ENCODE data around the gene MPRIP. TPM values are rescaled to one million over a fixed set of nuclear protein-coding genes. Genes with fewer than 3 reads are reported as not detected.

The MPRIP gene
- total and polyA plus RNA-seq, 4 donors: 121 to 342 (median 175) TPM

GRCh38 chr17:17119533-17119932, 77.3 kb downstream of the MPRIP start:
- Histone ChIP-seq H3K27me3 (ENCODE audit: control insufficient read depth in 3 of 3, insufficient read depth in 3 of 3, low read length in 2 of 3) (no peaks in the 10 kb centered on the region), H3K4me1 (ENCODE audit: control insufficient read depth in 5 of 5, insufficient read depth in 5 of 5, low read length in 5 of 5) (peaks cover 36 to 52% (median 49%) of the 10 kb centered on the region in 5 donors), H3K4me3 (no peak overlapping the region), H3K9ac (ENCODE audit: insufficient read depth in 1 of 2, low read length in 2 of 2) (no peak overlapping the region), H3K9me3 (ENCODE audit: control insufficient read depth in 4 of 4, insufficient read depth in 3 of 4, low read length in 3 of 4) (no peaks in the 10 kb centered on the region), H3K27ac (ENCODE audit: low read depth in 1 of 2, low read length in 1 of 2) (peak overlapping the region; percentile 34 to 36), H3K36me3 (ENCODE audit: control insufficient read depth in 4 of 4, insufficient read depth in 4 of 4, low read length in 4 of 4) (peaks cover 0 to under 1% (median 0%) of the 10 kb centered on the region in 4 donors)
- TF ChIP-seq CTCF (IDR thresholded peaks at IDR 0.05; ENCODE audit: control extremely low read depth, extremely low read depth): no peak
- peak in 1 of 3 donors; percentile 42 for DNase-seq
- 44 to 49% methylated on average over 5 of the region's 5 CpGs for WGBS, 2 donors
- peak; percentile 22 for ATAC-seq (ENCODE audit: insufficient read depth, low FRiP score)

GRCh38 chr17:17120294-17120693, 78.0 kb downstream of the MPRIP start:
- Histone ChIP-seq H3K27ac (ENCODE audit: low read depth in 1 of 2, low read length in 1 of 2) (peak overlapping the region in 1 of 2 donors; percentile 73), H3K9me3 (ENCODE audit: control insufficient read depth in 4 of 4, insufficient read depth in 3 of 4, low read length in 3 of 4) (no peaks in the 10 kb centered on the region), H3K4me1 (ENCODE audit: control insufficient read depth in 5 of 5, insufficient read depth in 5 of 5, low read length in 5 of 5) (peaks cover 28 to 49% (median 45%) of the 10 kb centered on the region in 5 donors), H3K27me3 (ENCODE audit: control insufficient read depth in 3 of 3, insufficient read depth in 3 of 3, low read length in 2 of 3) (no peaks in the 10 kb centered on the region), H3K9ac (ENCODE audit: insufficient read depth in 1 of 2, low read length in 2 of 2) (no peak overlapping the region), H3K4me3 (no peak overlapping the region), H3K36me3 (ENCODE audit: control insufficient read depth in 4 of 4, insufficient read depth in 4 of 4, low read length in 4 of 4) (peaks cover 0 to 5% (median 0%) of the 10 kb centered on the region in 4 donors)
- ATAC-seq (ENCODE audit: insufficient read depth, low FRiP score): no peak
- WGBS, 2 donors: 53 to 84% methylated on average over 4 of the region's 4 CpGs
- peak in 1 of 3 donors; percentile 14 for DNase-seq
- no peak for TF ChIP-seq CTCF (IDR thresholded peaks at IDR 0.05; ENCODE audit: control extremely low read depth, extremely low read depth)

- peaks cover 25 to 49% (median 45%) of the 10 kb centered on the region in 5 donors for H3K4me1 ChIP-seq (ENCODE audit: control insufficient read depth in 5 of 5, insufficient read depth in 5 of 5, low read length in 5 of 5)
- H3K27me3 ChIP-seq (ENCODE audit: control insufficient read depth in 3 of 3, insufficient read depth in 3 of 3, low read length in 2 of 3): no peaks in the 10 kb centered on the region
- no peak for TF ChIP-seq CTCF (IDR thresholded peaks at IDR 0.05; ENCODE audit: control extremely low read depth, extremely low read depth)
- H3K9me3 ChIP-seq (ENCODE audit: control insufficient read depth in 4 of 4, insufficient read depth in 3 of 4, low read length in 3 of 4): no peaks in the 10 kb centered on the region
- DNase-seq (peak; percentile 81 to 94 (median 89)), ATAC-seq (ENCODE audit: insufficient read depth, low FRiP score) (no peak)
- peaks cover 0 to 5% (median 0%) of the 10 kb centered on the region in 4 donors for H3K36me3 ChIP-seq (ENCODE audit: control insufficient read depth in 4 of 4, insufficient read depth in 4 of 4, low read length in 4 of 4)
- WGBS, 2 donors: 44 to 66% methylated on average over 3 of the region's 3 CpGs
- peak overlapping the region in 1 of 2 donors; percentile 73 for H3K27ac ChIP-seq (ENCODE audit: low read depth in 1 of 2, low read length in 1 of 2)
- H3K4me3 ChIP-seq: no peak overlapping the region
- H3K9ac ChIP-seq (ENCODE audit: insufficient read depth in 1 of 2, low read length in 2 of 2): peak overlapping the region in 1 of 2 donors; percentile 8
Observed at GRCh38 chr17:17120701-17121100, 78.4 kb downstream of the MPRIP start.

- Histone ChIP-seq H3K4me1 (ENCODE audit: control insufficient read depth in 5 of 5, insufficient read depth in 5 of 5, low read length in 5 of 5) (peaks cover 24 to 47% (median 45%) of the 10 kb centered on the region in 5 donors), H3K4me3 (no peak overlapping the region), H3K36me3 (ENCODE audit: control insufficient read depth in 4 of 4, insufficient read depth in 4 of 4, low read length in 4 of 4) (peaks cover 0 to 5% (median 0%) of the 10 kb centered on the region in 4 donors), H3K9ac (ENCODE audit: insufficient read depth in 1 of 2, low read length in 2 of 2) (peak overlapping the region in 1 of 2 donors; percentile 8), H3K27me3 (ENCODE audit: control insufficient read depth in 3 of 3, insufficient read depth in 3 of 3, low read length in 2 of 3) (no peaks in the 10 kb centered on the region), H3K27ac (ENCODE audit: low read depth in 1 of 2, low read length in 1 of 2) (peak overlapping the region in 1 of 2 donors; percentile 50), H3K9me3 (ENCODE audit: control insufficient read depth in 4 of 4, insufficient read depth in 3 of 4, low read length in 3 of 4) (no peaks in the 10 kb centered on the region)
- WGBS, 2 donors: 61 to 71% methylated on average over 8 of the region's 8 CpGs
- TF ChIP-seq CTCF (IDR thresholded peaks at IDR 0.05; ENCODE audit: control extremely low read depth, extremely low read depth): no peak
- DNase-seq (no peak), ATAC-seq (ENCODE audit: insufficient read depth, low FRiP score) (no peak)
Observed at GRCh38 chr17:17121162-17121561, 78.9 kb downstream of the MPRIP start.

All from lung (tissue), 12 donors.